ENCODE results near the gene AHNAK2. TPM values are rescaled to one million over a fixed set of nuclear protein-coding genes. Genes with fewer than 3 reads are reported as not detected.
A peak's percentile ranks its signal among the peaks of the same experiment; 100 is the strongest.

The AHNAK2 gene
- total and polyA plus RNA-seq, 2 experiments from 2014 or later = 38.3 to 58.0 TPM

GRCh38 chr14:104970231-104971068, 7.7 kb downstream of the AHNAK2 start:
- in situ Hi-C loops (cut with MboI) = no loop called here
- peak overlapping the region; percentile 80 for H3K9ac ChIP-seq
- peaks cover 19% of the 10 kb centered on the region for H3K79me2 ChIP-seq (ENCODE audit: insufficient read depth)
- H3K4me3 ChIP-seq = peak overlapping the region; percentile 78
- H4K20me1 ChIP-seq (ENCODE audit: insufficient read depth) = no peaks in the 10 kb centered on the region
- peak overlapping the region; percentile 83 for H3K4me2 ChIP-seq (ENCODE audit: unreplicated experiment)
- H2AFZ ChIP-seq = peak overlapping the region; percentile 71; the same call in 1 of the 2 replicates
- no peaks in the 10 kb centered on the region for H3K36me3 ChIP-seq (ENCODE audit: low read depth)
- H3K4me1 ChIP-seq (ENCODE audit: insufficient read depth) = peaks cover 56% of the 10 kb centered on the region
- H3K9me2 ChIP-seq (ENCODE audit: insufficient read depth) = no peaks in the 10 kb centered on the region
- WGBS, 2 experiments (ENCODE audit: low coverage in 1 of 2, low lambda C conversion rate in 2 of 2, missing lambda C conversion rate in 2 of 2) = 13 to 16% methylated on average over 16 to 19 of the region's 19 CpGs
- H3K27ac ChIP-seq = peak overlapping the region; percentile 94
- no peaks in the 10 kb centered on the region for H3K27me3 ChIP-seq (replicated peaks; ENCODE audit: insufficient read depth)
- peaks cover 7% of the 10 kb centered on the region for H3F3A ChIP-seq (ENCODE audit: insufficient read depth)
- no peaks in the 10 kb centered on the region for H3K9me3 ChIP-seq (ENCODE audit: low read depth)
- TF ChIP-seq EZH2 (IDR thresholded peaks at IDR 0.05; ENCODE audit: insufficient read depth, poor library complexity, severe bottlenecking) = no peak
- TF ChIP-seq EZH2phosphoT487 (IDR thresholded peaks at IDR 0.05; ENCODE audit: insufficient read depth, low read depth) = no peak
- DNase-seq = peak; percentile 98

- in situ Hi-C loops (cut with MboI) = no loop called here
- H3K27me3 ChIP-seq (replicated peaks; ENCODE audit: insufficient read depth) = no peaks in the 10 kb centered on the region
- peak overlapping the region; percentile 80 for H3K9ac ChIP-seq
- peaks cover 7% of the 10 kb centered on the region for H3F3A ChIP-seq (ENCODE audit: insufficient read depth)
- TF ChIP-seq EZH2 (IDR thresholded peaks at IDR 0.05; ENCODE audit: insufficient read depth, poor library complexity, severe bottlenecking) (no peak), EZH2phosphoT487 (IDR thresholded peaks at IDR 0.05; ENCODE audit: insufficient read depth, low read depth) (no peak)
- no peak for DNase-seq
- H4K20me1 ChIP-seq (ENCODE audit: insufficient read depth) = no peaks in the 10 kb centered on the region
- peak overlapping the region; percentile 83 for H3K4me2 ChIP-seq (ENCODE audit: unreplicated experiment)
- no peaks in the 10 kb centered on the region for H3K36me3 ChIP-seq (ENCODE audit: low read depth)
- peak overlapping the region; percentile 78 for H3K4me3 ChIP-seq
- H3K27ac ChIP-seq = peak overlapping the region; percentile 94
- peak overlapping the region; percentile 71; the same call in 1 of the 2 replicates for H2AFZ ChIP-seq
- peaks cover 56% of the 10 kb centered on the region for H3K4me1 ChIP-seq (ENCODE audit: insufficient read depth)
- H3K9me3 ChIP-seq (ENCODE audit: low read depth) = no peaks in the 10 kb centered on the region
- no peaks in the 10 kb centered on the region for H3K9me2 ChIP-seq (ENCODE audit: insufficient read depth)
- 20 to 51% methylated on average over 9 to 10 of the region's 10 CpGs for WGBS, 2 experiments (ENCODE audit: low coverage in 1 of 2, low lambda C conversion rate in 2 of 2, missing lambda C conversion rate in 2 of 2)
- peaks cover 26% of the 10 kb centered on the region for H3K79me2 ChIP-seq (ENCODE audit: insufficient read depth)
These were observed 8.4 kb downstream of the AHNAK2 start for GRCh38 chr14:104969741-104970230.

GRCh38 chr14:104968541-104969401, 9.4 kb downstream of the AHNAK2 start:
- peak overlapping the region; percentile 78 for H3K4me3 ChIP-seq
- H3K36me3 ChIP-seq (ENCODE audit: low read depth) = no peaks in the 10 kb centered on the region
- WGBS, 2 experiments (ENCODE audit: low coverage in 1 of 2, low lambda C conversion rate in 2 of 2, missing lambda C conversion rate in 2 of 2) = 11 to 15% methylated on average over 21 of the region's 21 CpGs
- TF ChIP-seq EZH2 (IDR thresholded peaks at IDR 0.05; ENCODE audit: insufficient read depth, poor library complexity, severe bottlenecking) (no peak), EZH2phosphoT487 (IDR thresholded peaks at IDR 0.05; ENCODE audit: insufficient read depth, low read depth) (no peak)
- H3K9me3 ChIP-seq (ENCODE audit: low read depth) = no peaks in the 10 kb centered on the region
- H3F3A ChIP-seq (ENCODE audit: insufficient read depth) = peaks cover 7% of the 10 kb centered on the region
- H3K27ac ChIP-seq = peak overlapping the region; percentile 52
- H3K79me2 ChIP-seq (ENCODE audit: insufficient read depth) = peaks cover 26% of the 10 kb centered on the region
- H3K4me1 ChIP-seq (ENCODE audit: insufficient read depth) = peaks cover 50% of the 10 kb centered on the region
- no peaks in the 10 kb centered on the region for H3K27me3 ChIP-seq (replicated peaks; ENCODE audit: insufficient read depth)
- DNase-seq = peak; percentile 85
- peak overlapping the region; percentile 80 for H3K9ac ChIP-seq
- H3K4me2 ChIP-seq (ENCODE audit: unreplicated experiment) = peak overlapping the region; percentile 83
- in situ Hi-C loops (cut with MboI) = no loop called here
- H3K9me2 ChIP-seq (ENCODE audit: insufficient read depth) = no peaks in the 10 kb centered on the region
- H4K20me1 ChIP-seq (ENCODE audit: insufficient read depth) = no peaks in the 10 kb centered on the region
- H2AFZ ChIP-seq = no peak overlapping the region; the same call in 1 of the 2 replicates

GRCh38 chr14:104968153-104968527, 10.0 kb downstream of the AHNAK2 start:
- H3K4me1 ChIP-seq (ENCODE audit: insufficient read depth) = peaks cover 50% of the 10 kb centered on the region
- H3K4me2 ChIP-seq (ENCODE audit: unreplicated experiment) = peak overlapping the region; percentile 83
- H3K4me3 ChIP-seq = peak overlapping the region; percentile 78
- 0 out of 2 replicates have a peak overlapping the region, but pooled peaks have one; percentile 52 for H3K27ac ChIP-seq
- H3K9me2 ChIP-seq (ENCODE audit: insufficient read depth) = no peaks in the 10 kb centered on the region
- 4% methylated on average over 10 to 12 of the region's 12 CpGs for WGBS, 2 experiments (ENCODE audit: low coverage in 1 of 2, low lambda C conversion rate in 2 of 2, missing lambda C conversion rate in 2 of 2)
- in situ Hi-C loops (cut with MboI) = no loop called here
- no peaks in the 10 kb centered on the region for H4K20me1 ChIP-seq (ENCODE audit: insufficient read depth)
- TF ChIP-seq EZH2phosphoT487 (IDR thresholded peaks at IDR 0.05; ENCODE audit: insufficient read depth, low read depth) = no peak
- no peak for TF ChIP-seq EZH2 (IDR thresholded peaks at IDR 0.05; ENCODE audit: insufficient read depth, poor library complexity, severe bottlenecking)
- H3K36me3 ChIP-seq (ENCODE audit: low read depth) = no peaks in the 10 kb centered on the region
- peak overlapping the region; percentile 69 for H2AFZ ChIP-seq
- no peaks in the 10 kb centered on the region for H3K9me3 ChIP-seq (ENCODE audit: low read depth)
- H3K27me3 ChIP-seq (replicated peaks; ENCODE audit: insufficient read depth) = no peaks in the 10 kb centered on the region
- peaks cover 26% of the 10 kb centered on the region for H3K79me2 ChIP-seq (ENCODE audit: insufficient read depth)
- peak; percentile 68 for DNase-seq
- peaks cover 7% of the 10 kb centered on the region for H3F3A ChIP-seq (ENCODE audit: insufficient read depth)
- H3K9ac ChIP-seq = peak overlapping the region; percentile 80
